WTC11 (cell line): ENCODE measurements around the gene OPN3.

Experiments
- CTCF ChIP-seq: fragments of 200-600 bp; IDR thresholded peaks from 2 replicates; pipeline ENCODE4 v1.8.0; 2022; ENCODE audit warnings: antibody characterized with exemption
- E2F4 ChIP-seq: sonication (generic); formaldehyde crosslinking; IDR thresholded peaks from 2 replicates; pipeline ENCODE4 v1.8.1; 2022; ENCODE audit warnings: low read depth, mild to moderate bottlenecking, moderate library complexity, missing genetic modification reagents, borderline replicate concordance
- JUN ChIP-seq: sonication (generic); formaldehyde crosslinking; IDR thresholded peaks from 2 replicates; pipeline ENCODE4 v1.8.0; 2023; ENCODE audit warnings: mild to moderate bottlenecking, missing genetic modification reagents
- STAT6 ChIP-seq: sonication (generic); formaldehyde crosslinking; conservative IDR thresholded peaks from 2 replicates; pipeline ENCODE4 v1.8.1; 2023; ENCODE audit warnings: mild to moderate bottlenecking, low read depth, missing genetic modification reagents, moderate library complexity
- TEAD1 ChIP-seq: sonication (generic); formaldehyde crosslinking; IDR thresholded peaks from 2 replicates; pipeline ENCODE4 v1.8.0; 2022; ENCODE audit warnings: mild to moderate bottlenecking, missing genetic modification reagents
- ZNF121 ChIP-seq: sonication (generic); formaldehyde crosslinking; IDR thresholded peaks from 2 replicates; pipeline ENCODE4 v1.8.0; 2023; ENCODE audit warnings: missing genetic modification reagents
- ZNF416 ChIP-seq: fragments of 250-450 bp; sonication (Bioruptor Pico); IDR thresholded peaks from 2 replicates; pipeline ENCODE4 v1.9.0; 2021; ENCODE audit warnings: mild to moderate bottlenecking, inconsistent platforms

- TF ChIP-seq E2F4 (CRISPR knock-in tag) = no peak
- TF ChIP-seq STAT6 = no peak
- no peak for TF ChIP-seq CTCF
- no peak for TF ChIP-seq ZNF121 (CRISPR knock-in tag)
- no peak for TF ChIP-seq ZNF416
- TF ChIP-seq TEAD1 (CRISPR knock-in tag) = no peak
- TF ChIP-seq JUN (CRISPR knock-in tag) = no peak
Observed at GRCh38 chr1:241557031-241557430, 83.1 kb downstream of the OPN3 start.
